IPS-11a (cell line): ENCODE data around the gene C5orf46.

Experiments used
- H3K4me3 ChIP-seq: one replicate; pipeline ENCODE4 v1.5.1; 2013; ENCODE audit warnings: low read depth, low read length, control low read depth

Gene C5orf46

GRCh38 chr5:147906326-147907095 lies at the start of gene C5orf46:
C5orf46 (minus strand) TSS chr5:147906538; CDS start chr5:147906501, 37 bp downstream.
- no peak within 1 kb of the TSS for H3K4me3 ChIP-seq

GRCh38 chr5:147954971-147955370 lies 48.6 kb upstream of the C5orf46 start:
- no peak overlapping the region for H3K4me3 ChIP-seq

- H3K4me3 ChIP-seq = no peak overlapping the region
Observed at GRCh38 chr5:147949711-147950573, 43.6 kb upstream of the C5orf46 start.

GRCh38 chr5:147946658-147947274 lies 40.4 kb upstream of the C5orf46 start:
- H3K4me3 ChIP-seq = peak overlapping the region; percentile 50

GRCh38 chr5:147939431-147940114 lies 33.2 kb upstream of the C5orf46 start:
- no peak overlapping the region for H3K4me3 ChIP-seq

GRCh38 chr5:147935032-147935431 lies 28.7 kb upstream of the C5orf46 start:
- H3K4me3 ChIP-seq = no peak overlapping the region

GRCh38 chr5:147930769-147931168 lies 24.4 kb upstream of the C5orf46 start:
- H3K4me3 ChIP-seq = no peak overlapping the region

- H3K4me3 ChIP-seq = no peak overlapping the region
Observed at GRCh38 chr5:147927901-147928300, 21.6 kb upstream of the C5orf46 start.

GRCh38 chr5:147925020-147925419 lies 18.7 kb upstream of the C5orf46 start:
- H3K4me3 ChIP-seq = no peak overlapping the region

- H3K4me3 ChIP-seq = no peak overlapping the region
Observed at GRCh38 chr5:147921136-147921535, 14.8 kb upstream of the C5orf46 start.

GRCh38 chr5:147920420-147921030 lies 14.2 kb upstream of the C5orf46 start:
- no peak overlapping the region for H3K4me3 ChIP-seq

- no peak overlapping the region for H3K4me3 ChIP-seq
Observed at GRCh38 chr5:147918899-147919298, 12.6 kb upstream of the C5orf46 start.

- H3K4me3 ChIP-seq = no peak overlapping the region
Observed at GRCh38 chr5:147918101-147918685, 11.9 kb upstream of the C5orf46 start.

- H3K4me3 ChIP-seq = no peak overlapping the region
Observed at GRCh38 chr5:147913786-147914185, 7.4 kb upstream of the C5orf46 start.

- H3K4me3 ChIP-seq = no peak overlapping the region
Observed at GRCh38 chr5:147912011-147912410, 5.7 kb upstream of the C5orf46 start.

- H3K4me3 ChIP-seq = no peak overlapping the region
Observed at GRCh38 chr5:147911427-147911826, 5.1 kb upstream of the C5orf46 start.

- no peak overlapping the region for H3K4me3 ChIP-seq
Observed at GRCh38 chr5:147904110-147904509, 2.2 kb downstream of the C5orf46 start.

- no peak overlapping the region for H3K4me3 ChIP-seq
Observed at GRCh38 chr5:147902609-147903115, 3.7 kb downstream of the C5orf46 start.

- no peak overlapping the region for H3K4me3 ChIP-seq
Observed at GRCh38 chr5:147901599-147902039, 4.7 kb downstream of the C5orf46 start.

- no peak overlapping the region for H3K4me3 ChIP-seq
Observed at GRCh38 chr5:147898875-147899401, 7.4 kb downstream of the C5orf46 start.
